H1 (cell line): Measurements from ENCODE around the gene RIPOR2. TPM values are rescaled to one million over a fixed set of nuclear protein-coding genes. Genes with fewer than 3 reads are reported as not detected.

Experiments used
- CTCF ChIA-PET: fragments of 300-600 bp; sonication (Branson Sonifier 250); formaldehyde crosslinking; loops from one replicate; lab custom pipeline; 2021; ENCODE audit not compliant: partially characterized antibody; lab: Charles Lee
- POLR2A ChIA-PET: fragments of 300-600 bp; sonication (Branson Sonifier 250); formaldehyde crosslinking; loops from one replicate; lab custom pipeline; 2021; ENCODE audit warnings: inconsistent platforms; ENCODE audit not compliant: partially characterized antibody; lab: Charles Lee
- DNase-seq, 2 experiments: peaks; one replicate each; pipeline versions ENCODE4 v3.0.0 to v3.0.0-alpha.2; 2010 to 2022; ENCODE audit warnings: low spot score in 2 of 2, low read depth in 1 of 2, mixed read lengths in 1 of 2
- FAIRE-seq: peaks from 2 replicates; lab custom pipeline; 2011; peaks lifted over from hg19 to GRCh38; lab: Jason Lieb, UNC
- H2AFZ ChIP-seq: 2 replicates; pipeline ENCODE4 v1.8.1; 2012; ENCODE audit warnings: low read length, inconsistent platforms
- H2AK5ac ChIP-seq: 2 replicates; pipeline ENCODE4 v1.6.1; 2013; ENCODE audit warnings: low read depth, low read length
- H2BK120ac ChIP-seq: replicated peaks from 2 replicates; pipeline ENCODE3; 2013; ENCODE audit warnings: low read depth, low read length, inconsistent platforms
- H2BK12ac ChIP-seq: 2 replicates; pipeline ENCODE4 v1.6.1; 2013; ENCODE audit warnings: low read depth, low read length
- H2BK15ac ChIP-seq: 2 replicates; pipeline ENCODE4 v1.6.1; 2013; ENCODE audit warnings: low read length
- H2BK20ac ChIP-seq: 2 replicates; pipeline ENCODE4 v1.6.1; 2013; ENCODE audit warnings: low read length
- H2BK5ac ChIP-seq: 2 replicates; pipeline ENCODE4 v1.6.1; 2013; ENCODE audit warnings: low read depth, low read length
- H3K14ac ChIP-seq: 2 replicates; pipeline ENCODE4 v1.6.1; 2013; ENCODE audit warnings: inconsistent platforms; ENCODE audit not compliant: insufficient read length
- H3K18ac ChIP-seq: 2 replicates; pipeline ENCODE4 v1.6.1; 2013; ENCODE audit warnings: low read length; ENCODE audit errors: extremely low read depth
- H3K23ac ChIP-seq: 2 replicates; pipeline ENCODE4 v1.6.1; 2013; ENCODE audit warnings: inconsistent platforms; ENCODE audit not compliant: insufficient read length
- H3K23me2 ChIP-seq: 2 replicates; pipeline ENCODE4 v1.6.1; 2013; ENCODE audit warnings: low read depth, low read length
- H3K27ac ChIP-seq: 2 replicates; pipeline ENCODE4 v1.6.1; 2011; ENCODE audit warnings: low read depth, low read length, inconsistent platforms
- H3K27me3 ChIP-seq, 4 experiments: replicated peaks in 1 of 4; 1 replicate in 1 of 4; 2 replicates in 3 of 4; pipeline versions ENCODE4 v1.6.1 to v1.8.1; 2011 to 2013; ENCODE audit warnings: low read length in 3 of 4, mild to moderate bottlenecking in 3 of 4, inconsistent platforms in 2 of 4, mixed read lengths in 2 of 4, moderate library complexity in 1 of 4; ENCODE audit not compliant: control insufficient read depth in 3 of 4, insufficient read depth in 3 of 4; ENCODE audit errors: extremely low read depth in 1 of 4
- H3K36me3 ChIP-seq, 4 experiments: 2 replicates each; pipeline versions ENCODE4 v1.6.1 to v1.8.1; 2011 to 2013; ENCODE audit warnings: mild to moderate bottlenecking in 4 of 4, low read length in 3 of 4, moderate library complexity in 2 of 4, control low read depth in 1 of 4, inconsistent platforms in 1 of 4; ENCODE audit not compliant: insufficient read depth in 4 of 4, control insufficient read depth in 2 of 4
- H3K4ac ChIP-seq: replicated peaks from 2 replicates; pipeline ENCODE3; 2013; ENCODE audit warnings: low read length, low read depth, mixed read lengths, inconsistent platforms; ENCODE audit not compliant: insufficient read length
- H3K4me1 ChIP-seq, 4 experiments: replicated peaks in 1 of 4; 1 replicate in 1 of 4; 2 replicates in 3 of 4; pipeline versions ENCODE4 v1.6.1 to v1.8.1; 2011 to 2013; ENCODE audit warnings: low read length in 3 of 4, inconsistent platforms in 2 of 4, mixed read lengths in 1 of 4; ENCODE audit not compliant: insufficient read depth in 4 of 4, control insufficient read depth in 3 of 4
- H3K4me2 ChIP-seq, 2 experiments: 2 replicates each; pipeline versions ENCODE4 v1.6.1 to v1.8.1; 2011 to 2013; ENCODE audit warnings: low read depth in 2 of 2, low read length in 2 of 2, control low read depth in 1 of 2, inconsistent platforms in 1 of 2, mild to moderate bottlenecking in 1 of 2; ENCODE audit not compliant: insufficient read depth in 1 of 2
- H3K4me3 ChIP-seq, 4 experiments: fragments of 200-600, 300-600 bp in 1 of 4; sonication (generic), shearing (Covaris generic), sonication (Bioruptor Twin) in 1 of 4; 2 replicates each; pipeline versions ENCODE4 v1.5.1 to v1.8.1; 2011 to 2016; ENCODE audit warnings: low read length in 4 of 4, low read depth in 3 of 4, control low read depth in 2 of 4, inconsistent platforms in 2 of 4, mild to moderate bottlenecking in 2 of 4, mixed read lengths in 1 of 4, moderate library complexity in 1 of 4; ENCODE audit not compliant: insufficient read depth in 2 of 4; ENCODE audit errors: extremely low read depth in 1 of 4
- H3K56ac ChIP-seq: replicated peaks from 2 replicates; pipeline ENCODE3; 2013; ENCODE audit warnings: low read depth, mild to moderate bottlenecking, mixed read lengths, low read length, inconsistent platforms; ENCODE audit not compliant: insufficient read length
- H3K79me1 ChIP-seq: 2 replicates; pipeline ENCODE4 v1.6.1; 2013; ENCODE audit warnings: low read depth, low read length, control low read depth
- H3K79me2 ChIP-seq, 2 experiments: 2 replicates each; pipeline versions ENCODE4 v1.6.1 to v1.8.1; 2012 to 2013; ENCODE audit warnings: low read length in 2 of 2, mild to moderate bottlenecking in 2 of 2, inconsistent platforms in 1 of 2; ENCODE audit not compliant: insufficient read depth in 2 of 2, control insufficient read depth in 1 of 2
- H3K9ac ChIP-seq, 4 experiments: replicated peaks in 1 of 4; 1 replicate in 1 of 4; 2 replicates in 3 of 4; pipeline versions ENCODE4 v1.6.1 to v1.8.1; 2011 to 2013; ENCODE audit warnings: low read depth in 3 of 4, low read length in 3 of 4, control low read depth in 2 of 4, mild to moderate bottlenecking in 2 of 4, moderate library complexity in 2 of 4, inconsistent platforms in 1 of 4; ENCODE audit errors: extremely low read depth in 1 of 4
- H3K9me3 ChIP-seq, 2 experiments: 2 replicates each; pipeline versions ENCODE4 v1.6.1 to v1.8.1; 2012 to 2013; ENCODE audit warnings: mild to moderate bottlenecking in 2 of 2, moderate library complexity in 2 of 2, control low read depth in 1 of 2, inconsistent platforms in 1 of 2, low read depth in 1 of 2, low read length in 1 of 2, mixed read lengths in 1 of 2; ENCODE audit not compliant: insufficient read depth in 2 of 2
- H4K20me1 ChIP-seq, 2 experiments: replicated peaks in 1 of 2; 2 replicates each; pipeline versions ENCODE3 to v1.8.1; 2011 to 2013; ENCODE audit warnings: inconsistent platforms in 2 of 2, low read length in 2 of 2, mild to moderate bottlenecking in 1 of 2; ENCODE audit not compliant: insufficient read depth in 2 of 2, control insufficient read depth in 1 of 2
- H4K5ac ChIP-seq: 2 replicates; pipeline ENCODE4 v1.6.1; 2013; ENCODE audit warnings: low read length, low read depth, mixed read lengths, inconsistent platforms; ENCODE audit not compliant: insufficient read length
- H4K8ac ChIP-seq: 2 replicates; pipeline ENCODE4 v1.8.0; 2013; ENCODE audit warnings: mild to moderate bottlenecking, moderate library complexity, low read length, inconsistent platforms; ENCODE audit not compliant: insufficient read depth; ENCODE audit errors: extremely low read depth
- H4K91ac ChIP-seq: replicated peaks from 2 replicates; pipeline ENCODE3; 2013; ENCODE audit warnings: low read length, mixed read lengths, inconsistent platforms; ENCODE audit not compliant: insufficient read length
- ATF3 ChIP-seq: IDR thresholded peaks from 2 replicates; pipeline ENCODE4 v1.6.1; 2011; ENCODE audit warnings: low read depth, mild to moderate bottlenecking, low read length; ENCODE audit not compliant: insufficient read depth
- EP300 ChIP-seq, 2 experiments: IDR thresholded peaks; 1 replicate in 1 of 2; 2 replicates in 1 of 2; pipeline ENCODE4 v1.6.1; 2011 to 2012; ENCODE audit warnings: low read depth in 2 of 2, low read length in 2 of 2, mild to moderate bottlenecking in 2 of 2, borderline replicate concordance in 1 of 2, inconsistent platforms in 1 of 2, moderate library complexity in 1 of 2
- EZH2 ChIP-seq: fragments of 200-600 bp; sonication (generic); IDR thresholded peaks from 2 replicates; pipeline ENCODE4 v1.7.1; 2012; ENCODE audit warnings: low read depth, mild to moderate bottlenecking, moderate library complexity, low read length, inconsistent platforms; ENCODE audit not compliant: severe bottlenecking
- RAD21 ChIP-seq, 2 experiments: IDR thresholded peaks in 1 of 2; conservative IDR thresholded peaks in 1 of 2; 2 replicates each; pipeline ENCODE4 v1.6.1; 2011; ENCODE audit warnings: low read depth in 2 of 2, low read length in 2 of 2, improper control_type of control experiment in 1 of 2, inconsistent platforms in 1 of 2, mild to moderate bottlenecking in 1 of 2, moderate library complexity in 1 of 2
- SIN3A ChIP-seq, 2 experiments: IDR thresholded peaks in 1 of 2; conservative IDR thresholded peaks in 1 of 2; 2 replicates each; pipeline ENCODE4 v1.6.1; 2011 to 2012; ENCODE audit warnings: low read length in 2 of 2, improper control_type of control experiment in 1 of 2, low read depth in 1 of 2, mild to moderate bottlenecking in 1 of 2
- SIX5 ChIP-seq: IDR thresholded peaks from 2 replicates; pipeline ENCODE4 v1.6.1; 2011; ENCODE audit warnings: mild to moderate bottlenecking, low read depth, low read length
- SP2 ChIP-seq: IDR thresholded peaks from 2 replicates; pipeline ENCODE4 v1.6.1; 2012; ENCODE audit warnings: mild to moderate bottlenecking, low read length, inconsistent platforms
- USF2 ChIP-seq: IDR thresholded peaks from 2 replicates; pipeline ENCODE4 v1.6.1; 2011; ENCODE audit warnings: low read length, improper control_type of control experiment
- WGBS, 2 experiments: shearing (Covaris generic) in 1 of 2; methylation state at CpG; one replicate each; pipeline versions ENCODE4 v1.1.6 to v1.1.7; 2013 to 2015; ENCODE audit warnings: low lambda C conversion rate in 2 of 2, mixed read lengths in 2 of 2, inconsistent platforms in 1 of 2, low coverage in 1 of 2, missing lambda C conversion rate in 1 of 2; ENCODE audit not compliant: insufficient replicate concordance in 2 of 2, insufficient coverage in 1 of 2, insufficient read length in 1 of 2; ENCODE audit errors: extremely low coverage in 1 of 2, missing lambda C conversion rate in 1 of 2; 5-methylcytosine and 5-hydroxymethylcytosine counted together
- polyA plus RNA-seq, 7 experiments: library from polyadenylated mRNA; depleted of rRNA in 3 of 7; stranded (reverse) in 5 of 7; unstranded in 2 of 7; fragments of >200 nt in 5 of 7; fragments of 200-250 nt in 2 of 7; gene quantifications; 1 replicate in 5 of 7; 2 replicates in 1 of 7; 4 replicates in 1 of 7; pipeline versions ENCODE4 v1.2.1 to v1.2.3, GENCODE V29; 2011 to 2013; ENCODE audit warnings: missing spikeins in 2 of 7, mixed read lengths in 2 of 7
- total RNA-seq: library from RNA; stranded (reverse); fragmentation: NEBNext Ultra II Directional; extraction: Animal tissue kit (Norgen Biotek cat#: 25700); gene quantifications from 2 replicates; pipeline ENCODE4 v1.2.1, GENCODE V29; 2021

RIPOR2 gene
- total and polyA plus RNA-seq, 2 of the 8 experiments (the other 6 are each of a cell fraction or from before 2014, with no cell fraction given) = 16.7 to 45.6 TPM

GRCh38 chr6:24890471-24890870 lies 45.3 kb downstream of the RIPOR2 start:
- no peaks in the 10 kb centered on the region for H3K23me2 ChIP-seq
- no peak overlapping the region for H3K27ac ChIP-seq
- no peak overlapping the region for H3K9ac ChIP-seq
- H3K4me3 ChIP-seq = no peak overlapping the region
- no peak overlapping the region for H2AK5ac ChIP-seq
- no peaks in the 10 kb centered on the region for H3K9me3 ChIP-seq
- H2BK12ac ChIP-seq = no peak overlapping the region
- H3K27me3 ChIP-seq = no peaks in the 10 kb centered on the region
- TF ChIP-seq ATF3 (no peak), SIN3A (conservative IDR thresholded peaks at IDR 0.05 in 1 of 2, IDR thresholded peaks at IDR 0.05 in 1 of 2; ENCODE audit: low read depth in 1 of 2, low read length in 2 of 2) (no peak), EZH2 (no peak), RAD21 (IDR thresholded peaks at IDR 0.05 in 1 of 2, conservative IDR thresholded peaks at IDR 0.05 in 1 of 2; ENCODE audit: low read depth in 2 of 2, low read length in 2 of 2) (no peak), SIX5 (no peak), EP300 (IDR thresholded peaks at IDR 0.05; ENCODE audit: borderline replicate concordance in 1 of 2, low read depth in 2 of 2, low read length in 2 of 2) (no peak), SP2 (no peak), USF2 (no peak)
- H3K56ac ChIP-seq = no peak overlapping the region
- 83% methylated on average over 1 of the region's 1 CpG; no CpG with 5 or more reads in 1 of the 2 experiments for WGBS, 2 experiments
- no peak overlapping the region for H2BK15ac ChIP-seq
- H2BK5ac ChIP-seq = no peak overlapping the region
- no peaks in the 10 kb centered on the region for H3K36me3 ChIP-seq
- H3K4ac ChIP-seq = no peak overlapping the region
- H3K18ac ChIP-seq = no peak overlapping the region
- H3K4me1 ChIP-seq = peaks cover 0 to 3% (median 1%) of the 10 kb centered on the region in 4 experiments; a peak in 2 of 7 replicates
- no peak overlapping the region for H2BK120ac ChIP-seq
- H3K79me1 ChIP-seq = no peaks in the 10 kb centered on the region
- H2BK20ac ChIP-seq = no peak overlapping the region
- H2AFZ ChIP-seq = no peak overlapping the region
- H3K23ac ChIP-seq = no peak overlapping the region
- FAIRE-seq (no peak), DNase-seq (no peak)
- CTCF ChIA-PET = no interaction called here
- H4K20me1 ChIP-seq = no peaks in the 10 kb centered on the region
- no peak overlapping the region for H3K14ac ChIP-seq
- no peak overlapping the region for H3K4me2 ChIP-seq
- POLR2A ChIA-PET = no interaction called here
- H4K5ac ChIP-seq = no peak overlapping the region
- H4K8ac ChIP-seq = no peak overlapping the region
- H3K79me2 ChIP-seq = 0 out of 4 replicates have a peak, but pooled peaks cover 0 to 2% of the 10 kb centered on the region in 2 experiments
- H4K91ac ChIP-seq = no peak overlapping the region
